SK-N-MC (cell line): ENCODE results near the gene MEIS2.

ENCODE experiments used
- DNase-seq: peaks from one replicate; pipeline ENCODE4 v3.0.0-alpha.2; 2011; ENCODE audit warnings: low read depth, low spot score
- H3K27ac ChIP-seq: fragments of 200-600 bp; sonication (generic); 2 replicates; pipeline ENCODE4 v1.5.1; 2016; ENCODE audit warnings: mixed run types
- H3K36me3 ChIP-seq: fragments of 200-600 bp; sonication (generic); 2 replicates; pipeline ENCODE4 v1.6.1; 2017; ENCODE audit warnings: antibody characterized with exemption, low read length, mixed read lengths; ENCODE audit not compliant: insufficient read depth
- H3K4me3 ChIP-seq: fragments of 200-600 bp; sonication (generic); 2 replicates; pipeline ENCODE4 v1.5.1; 2016
- H3K9ac ChIP-seq: fragments of 200-600 bp; sonication (generic); 2 replicates; pipeline ENCODE4 v1.8.0; 2017; ENCODE audit warnings: mixed run types, mixed read lengths; ENCODE audit not compliant: insufficient read length
- H3K9me3 ChIP-seq: fragments of 200-600 bp; sonication (generic); 2 replicates; pipeline ENCODE4 v1.6.1; 2017; ENCODE audit warnings: low read depth, mild to moderate bottlenecking, antibody characterized with exemption, low read length, moderate library complexity, mixed read lengths
- EZH2 ChIP-seq: fragments of 200-600 bp; sonication (generic); IDR thresholded peaks from one replicate; pipeline ENCODE4 v1.6.1; 2017; ENCODE audit warnings: antibody characterized with exemption
- FOXP2 ChIP-seq: optimal IDR thresholded peaks from 2 replicates; pipeline ENCODE3; 2011; ENCODE audit warnings: mild to moderate bottlenecking, moderate library complexity; ENCODE audit not compliant: insufficient read depth; ENCODE audit errors: extremely low read length, control extremely low read depth
- POLR2AphosphoS5 ChIP-seq: IDR thresholded peaks from 2 replicates; pipeline ENCODE4 v1.6.1; 2012; ENCODE audit warnings: mild to moderate bottlenecking, low read depth, low read length, borderline replicate concordance

Gene MEIS2

DNA sequence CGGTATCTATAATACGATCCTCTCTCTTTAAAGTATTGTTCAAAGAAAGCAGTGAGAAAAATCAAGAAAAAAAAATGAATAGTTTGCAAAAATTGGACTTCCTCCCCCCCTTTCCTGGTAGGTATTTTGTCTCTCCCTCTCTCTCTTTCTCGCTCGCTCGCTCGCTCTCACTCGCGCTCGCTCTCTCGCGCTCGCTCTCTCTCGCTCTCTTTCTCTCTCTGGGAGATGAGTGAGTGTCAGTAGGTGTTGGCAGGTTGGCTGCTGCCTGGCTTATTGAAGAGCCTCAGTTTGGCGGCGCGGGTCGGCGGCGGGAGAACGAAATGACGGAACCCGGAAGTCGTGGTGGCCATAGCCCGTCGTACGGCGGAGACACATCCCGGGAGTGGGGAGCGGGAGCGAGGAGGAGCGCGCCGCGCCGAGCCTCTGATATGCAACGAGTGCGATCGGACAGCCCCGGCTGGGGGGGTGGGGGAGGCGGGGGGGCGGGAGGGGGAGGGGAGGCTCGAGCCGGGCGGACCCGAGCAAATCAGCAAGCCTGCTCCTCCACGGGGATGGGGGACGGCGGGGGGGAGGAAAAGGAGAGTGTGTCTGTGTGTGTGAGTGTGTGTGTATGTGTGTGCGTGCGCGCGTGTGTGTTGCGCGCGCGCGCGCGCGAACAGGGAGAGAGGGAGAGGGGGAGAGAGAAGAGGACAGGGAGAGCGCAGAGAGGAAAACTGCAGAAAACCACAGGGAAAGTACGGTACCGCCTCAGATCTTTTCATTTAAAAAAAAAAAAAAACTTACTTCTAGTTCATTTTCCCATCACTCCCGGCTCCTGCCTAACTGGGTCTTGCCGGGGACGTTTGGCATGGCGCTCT, at the start of gene MEIS2:
TSS of gene MEIS2 (minus strand) at position 441 of the 857 bp plus-strand sequence. CDS start 1,083 bp downstream, outside the sequence.
- no peak for DNase-seq
- Histone ChIP-seq H3K9ac (peak within 1 kb of the TSS; percentile 90), H3K27ac (peak within 1 kb of the TSS; percentile 96)

DNA sequence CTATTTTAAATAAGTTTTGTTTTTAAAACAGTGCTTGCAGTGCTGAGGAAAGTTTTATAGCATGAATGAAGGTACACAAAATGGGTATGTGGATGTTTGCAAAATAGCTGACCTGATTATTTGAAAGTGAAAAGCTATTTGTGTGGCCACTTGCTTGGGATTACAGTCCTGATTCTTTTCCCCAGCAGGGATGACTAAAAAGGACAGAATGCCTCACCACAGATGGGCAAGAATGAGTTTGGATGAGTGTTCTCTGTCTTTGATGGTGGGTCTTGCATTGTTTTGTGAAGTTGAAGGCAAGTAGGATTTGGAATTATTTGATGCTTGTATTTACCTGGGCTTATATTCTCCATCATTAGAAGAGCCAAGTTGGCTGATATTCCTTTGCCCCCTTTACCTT, 48.8 kb upstream of the MEIS2 start:
- TF ChIP-seq FOXP2 (no peak), POLR2AphosphoS5 (no peak), EZH2 (no peak)
- no peak overlapping the region for H3K27ac ChIP-seq
- no peaks in the 10 kb centered on the region for H3K36me3 ChIP-seq
- H3K9me3 ChIP-seq, result no peaks in the 10 kb centered on the region
- H3K9ac ChIP-seq, result no peak overlapping the region
- no peak overlapping the region for H3K4me3 ChIP-seq
- DNase-seq, result no peak

More for the DNA sequence above, at the start of gene MEIS2:
- TF ChIP-seq POLR2AphosphoS5 (peak; percentile 54), EZH2 (no peak), FOXP2 (no peak)
- H3K36me3 ChIP-seq, result peaks cover 5% of the 10 kb centered on the region; the same call in 1 of the 2 replicates
- no peaks in the 10 kb centered on the region for H3K9me3 ChIP-seq
- H3K4me3 ChIP-seq, result peak within 1 kb of the TSS; percentile 81

DNA sequence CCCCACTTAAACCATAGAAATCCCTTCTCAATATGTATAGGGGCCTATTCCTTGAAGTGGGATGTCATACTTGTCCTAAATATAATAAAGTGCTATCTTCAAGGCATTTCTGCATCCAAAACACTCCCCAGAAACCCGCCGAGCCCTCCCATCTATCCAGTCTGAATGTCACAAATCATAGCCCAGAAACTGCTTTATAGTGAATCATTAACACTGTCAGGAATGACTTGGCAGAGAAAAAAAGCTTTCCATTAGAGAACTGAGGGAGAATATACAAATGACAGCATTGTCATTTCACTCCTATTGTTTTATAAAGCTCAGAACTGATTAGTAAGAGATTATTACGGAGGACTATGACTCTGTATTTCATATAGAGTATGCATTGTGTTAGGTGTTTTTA, 48.4 kb upstream of the MEIS2 start:
- no peak overlapping the region for H3K4me3 ChIP-seq
- no peak for DNase-seq
- H3K27ac ChIP-seq, result no peak overlapping the region
- H3K9me3 ChIP-seq, result no peaks in the 10 kb centered on the region
- no peak overlapping the region for H3K9ac ChIP-seq
- TF ChIP-seq FOXP2, result no peak
- TF ChIP-seq POLR2AphosphoS5, result no peak
- no peak for TF ChIP-seq EZH2
- no peaks in the 10 kb centered on the region for H3K36me3 ChIP-seq

DNA sequence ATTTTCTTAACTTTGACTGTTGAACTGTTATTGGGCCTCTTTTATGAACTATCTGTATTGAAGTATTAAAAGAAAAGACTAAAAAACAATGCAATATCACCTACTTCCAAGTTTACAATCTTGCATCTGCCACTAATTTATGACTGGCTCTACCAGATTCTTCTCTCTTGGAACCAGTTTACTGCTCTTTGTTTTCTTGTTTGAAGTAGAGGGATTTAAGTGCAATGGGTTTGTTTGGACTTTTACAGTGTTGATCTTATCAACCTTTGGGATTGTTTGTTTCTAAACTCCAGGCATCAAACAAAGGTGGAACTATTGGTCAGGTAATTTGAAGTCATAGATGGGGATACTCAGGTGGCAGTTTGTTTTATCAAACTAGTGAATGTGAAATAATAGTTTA, 43.0 kb upstream of the MEIS2 start:
- no peak overlapping the region for H3K4me3 ChIP-seq
- no peak for DNase-seq
- H3K36me3 ChIP-seq, result no peaks in the 10 kb centered on the region
- TF ChIP-seq EZH2 (no peak), POLR2AphosphoS5 (no peak), FOXP2 (no peak)
- no peaks in the 10 kb centered on the region for H3K9me3 ChIP-seq
- no peak overlapping the region for H3K27ac ChIP-seq
- no peak overlapping the region for H3K9ac ChIP-seq

DNA sequence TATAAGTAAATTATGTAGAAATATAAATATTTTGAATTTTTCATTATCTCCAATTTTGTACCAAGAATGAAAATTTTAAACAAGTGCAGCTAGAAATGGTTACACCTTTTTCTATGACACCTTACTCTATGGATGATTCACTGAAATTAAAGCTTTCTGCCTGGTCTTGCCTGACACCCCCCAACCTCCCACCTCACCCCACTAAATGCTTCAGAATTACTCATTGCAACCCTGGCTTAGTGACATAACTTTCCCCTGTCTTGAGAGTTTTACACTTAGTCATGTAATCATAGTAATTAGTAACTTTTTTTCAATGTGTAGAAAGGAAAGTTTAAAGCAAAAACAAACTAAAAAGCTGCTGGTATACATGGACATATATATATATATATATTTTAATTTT, 42.0 kb upstream of the MEIS2 start:
- no peak overlapping the region for H3K27ac ChIP-seq
- no peak overlapping the region for H3K4me3 ChIP-seq
- TF ChIP-seq POLR2AphosphoS5 (no peak), EZH2 (no peak), FOXP2 (no peak)
- no peak for DNase-seq
- no peak overlapping the region for H3K9ac ChIP-seq
- no peaks in the 10 kb centered on the region for H3K36me3 ChIP-seq
- no peaks in the 10 kb centered on the region for H3K9me3 ChIP-seq

DNA sequence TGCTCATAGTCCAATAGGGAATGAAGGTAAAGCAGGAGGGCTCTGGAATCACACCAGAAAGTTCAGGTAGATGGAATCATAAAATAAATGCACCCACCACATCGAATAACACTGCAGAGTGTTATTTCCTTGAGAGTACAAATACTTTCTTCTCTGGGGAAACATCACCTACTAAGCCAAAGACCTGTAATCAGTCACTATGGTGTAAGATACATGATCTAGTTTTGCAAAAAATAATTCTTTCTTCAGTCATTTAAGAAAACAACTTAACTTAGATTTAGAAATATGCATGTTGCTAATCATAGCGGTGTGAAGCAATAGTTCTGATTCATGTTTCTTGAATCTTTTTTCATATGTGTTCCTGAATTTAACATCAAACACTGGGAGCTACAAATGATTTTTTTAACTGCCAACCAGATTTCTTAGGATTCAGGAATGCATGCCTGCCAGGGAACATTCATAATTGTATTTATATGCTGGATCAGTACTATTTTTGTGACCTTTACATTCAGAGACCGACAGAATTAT, 40.2 kb upstream of the MEIS2 start:
- DNase-seq, result no peak

DNA sequence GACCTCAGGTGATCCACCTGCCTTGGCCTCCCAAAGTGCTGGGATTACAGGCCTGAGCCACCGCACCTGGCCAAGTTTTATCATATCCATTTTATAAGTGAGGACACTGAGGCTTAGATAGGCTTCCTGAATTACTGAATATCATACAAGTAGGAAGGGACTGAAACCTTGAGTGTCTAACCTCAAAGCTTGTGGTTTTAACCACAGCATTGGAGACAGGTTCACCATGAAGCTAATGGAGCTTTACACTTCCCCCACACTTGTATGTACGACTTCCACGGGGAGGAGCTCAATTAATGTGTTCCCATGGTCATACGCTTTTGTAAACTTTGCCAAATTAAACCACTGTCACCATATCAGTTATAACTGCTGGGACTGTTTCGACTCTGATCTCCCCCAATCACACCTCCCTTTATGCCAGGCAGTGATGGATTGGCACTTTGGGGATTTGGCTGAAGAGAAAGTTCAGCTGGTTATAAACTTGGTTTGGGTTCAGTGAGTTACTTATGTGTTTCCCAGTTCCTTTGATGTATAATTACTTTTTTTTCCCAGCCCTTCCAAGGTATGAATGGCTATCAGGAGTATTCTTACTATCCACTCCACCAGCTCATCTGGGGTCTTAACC, 38.4 kb upstream of the MEIS2 start:
- no peak for DNase-seq
- Histone ChIP-seq H3K36me3 (no peaks in the 10 kb centered on the region), H3K9ac (no peak overlapping the region), H3K27ac (no peak overlapping the region), H3K9me3 (no peaks in the 10 kb centered on the region), H3K4me3 (no peak overlapping the region)
- TF ChIP-seq EZH2 (no peak), FOXP2 (no peak), POLR2AphosphoS5 (no peak)

More for the DNA sequence above, 40.2 kb upstream of the MEIS2 start:
- H3K4me3 ChIP-seq, result no peak overlapping the region
- no peaks in the 10 kb centered on the region for H3K36me3 ChIP-seq
- TF ChIP-seq EZH2, result no peak
- TF ChIP-seq POLR2AphosphoS5, result no peak
- no peak for TF ChIP-seq FOXP2
- no peak overlapping the region for H3K9ac ChIP-seq
- no peaks in the 10 kb centered on the region for H3K9me3 ChIP-seq
- H3K27ac ChIP-seq, result no peak overlapping the region

DNA sequence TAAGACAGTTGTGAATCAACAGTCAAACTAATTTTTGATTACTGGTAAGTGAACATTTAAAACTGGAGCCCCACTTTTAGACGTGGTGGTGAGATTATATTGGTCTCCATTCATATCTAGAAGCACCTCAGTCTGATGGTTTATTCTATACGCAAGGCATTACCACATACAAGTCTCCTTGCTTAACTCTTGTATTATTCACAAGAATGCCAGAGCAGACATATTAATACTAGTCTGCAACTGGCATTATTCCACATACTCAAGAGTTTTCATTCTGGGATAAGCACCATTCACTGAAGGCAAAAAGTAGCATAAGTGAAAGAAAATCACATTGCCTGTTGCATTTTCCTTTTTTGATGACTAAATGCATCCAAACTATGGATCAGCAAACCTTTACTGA, 36.9 kb upstream of the MEIS2 start:
- Histone ChIP-seq H3K4me3 (no peak overlapping the region), H3K9me3 (no peaks in the 10 kb centered on the region), H3K27ac (no peak overlapping the region), H3K9ac (no peak overlapping the region), H3K36me3 (no peaks in the 10 kb centered on the region)
- no peak for DNase-seq
- TF ChIP-seq POLR2AphosphoS5 (no peak), FOXP2 (no peak), EZH2 (no peak)
